WTC11 (cell line): ENCODE measurements around the gene MINDY4B. TPM values are rescaled to one million over a fixed set of nuclear protein-coding genes. Genes with fewer than 3 reads are reported as not detected.

Source experiments
- ATAC-seq: fragments of 200-7000 bp; cut with Tn5 transposase; 2 replicates; pipeline ENCODE4 v1.10.0; 2021; ENCODE audit warnings: mild to moderate bottlenecking, moderate library complexity
- CTCF ChIA-PET: fragments of 300-600 bp; sonication (Branson Sonifier 250); formaldehyde crosslinking; loops from one replicate; lab custom pipeline; 2021; ENCODE audit warnings: antibody characterized with exemption; lab: Charles Lee
- POLR2A ChIA-PET: fragments of 350-600 bp; sonication (Branson Sonifier 250); formaldehyde crosslinking; loops from one replicate; lab custom pipeline; 2021; ENCODE audit warnings: antibody characterized with exemption; lab: Charles Lee
- DNase-seq: peaks from one replicate; pipeline ENCODE4 v3.0.0; 2021; ENCODE audit warnings: low spot score
- H3K27ac Mint-ChIP-seq: 2 replicates; pipeline ENCODE4 v1.8.0; 2021; ENCODE audit warnings: mixed read lengths
- H3K27me3 Mint-ChIP-seq: 2 replicates; pipeline ENCODE4 v1.8.0; 2021; ENCODE audit warnings: low read depth, mild to moderate bottlenecking, moderate library complexity, mixed read lengths
- H3K36me3 Mint-ChIP-seq: 2 replicates; pipeline ENCODE4 v1.8.0; 2021; ENCODE audit warnings: mixed read lengths
- H3K4me1 Mint-ChIP-seq: 2 replicates; pipeline ENCODE4 v1.8.0; 2022; ENCODE audit warnings: mixed read lengths
- H3K4me3 Mint-ChIP-seq: 2 replicates; pipeline ENCODE4 v1.8.0; 2021; ENCODE audit warnings: mild to moderate bottlenecking, moderate library complexity, mixed read lengths
- H3K9me3 Mint-ChIP-seq: 2 replicates; pipeline ENCODE4 v1.8.0; 2021; ENCODE audit warnings: mixed read lengths
- ATF1 ChIP-seq: sonication (generic); formaldehyde crosslinking; IDR thresholded peaks from 2 replicates; pipeline ENCODE4 v1.8.1; 2023; ENCODE audit warnings: mild to moderate bottlenecking, moderate library complexity, missing genetic modification reagents
- CDX4 ChIP-seq: fragments of 250-450 bp; sonication (Bioruptor Pico); IDR thresholded peaks from 2 replicates; pipeline ENCODE4 v1.9.0; 2021; ENCODE audit warnings: moderate library complexity, mild to moderate bottlenecking, inconsistent platforms, borderline replicate concordance
- CREB1 ChIP-seq: sonication (generic); formaldehyde crosslinking; IDR thresholded peaks from 2 replicates; pipeline ENCODE4 v1.8.0; 2023; ENCODE audit warnings: mild to moderate bottlenecking, missing genetic modification reagents
- E2F4 ChIP-seq: sonication (generic); formaldehyde crosslinking; IDR thresholded peaks from 2 replicates; pipeline ENCODE4 v1.8.1; 2022; ENCODE audit warnings: low read depth, mild to moderate bottlenecking, moderate library complexity, missing genetic modification reagents, borderline replicate concordance
- ELF4 ChIP-seq: sonication (generic); formaldehyde crosslinking; IDR thresholded peaks from 2 replicates; pipeline ENCODE4 v1.8.1; 2022; ENCODE audit warnings: low read depth, mild to moderate bottlenecking, moderate library complexity, missing genetic modification reagents
- FOXJ3 ChIP-seq: sonication (generic); formaldehyde crosslinking; IDR thresholded peaks from 2 replicates; pipeline ENCODE4 v1.9.0; 2021; ENCODE audit warnings: missing genetic modification reagents, mild to moderate bottlenecking, borderline replicate concordance
- FOXK1 ChIP-seq: sonication (generic); formaldehyde crosslinking; IDR thresholded peaks from 2 replicates; pipeline ENCODE4 v1.8.0; 2022; ENCODE audit warnings: mild to moderate bottlenecking, moderate library complexity, missing genetic modification reagents
- PRRX2 ChIP-seq: fragments of 250-450 bp; sonication (Bioruptor Pico); IDR thresholded peaks from 2 replicates; pipeline ENCODE4 v1.8.0; 2021; ENCODE audit warnings: mild to moderate bottlenecking
- SMAD4 ChIP-seq: sonication (generic); formaldehyde crosslinking; IDR thresholded peaks from 2 replicates; pipeline ENCODE4 v1.8.0; 2022; ENCODE audit warnings: mild to moderate bottlenecking, missing genetic modification reagents
- TP53 ChIP-seq: sonication (generic); formaldehyde crosslinking; IDR thresholded peaks from 2 replicates; pipeline ENCODE4 v1.8.1; 2023; ENCODE audit warnings: mild to moderate bottlenecking, missing genetic modification reagents
- ZBTB43 ChIP-seq: sonication (generic); formaldehyde crosslinking; IDR thresholded peaks from 2 replicates; pipeline ENCODE4 v1.8.1; 2023; ENCODE audit warnings: mild to moderate bottlenecking, missing genetic modification reagents
- ZMAT4 ChIP-seq: fragments of 250-450 bp; sonication (Bioruptor Pico); IDR thresholded peaks from 2 replicates; pipeline ENCODE4 v1.9.0; 2021; ENCODE audit warnings: mild to moderate bottlenecking
- ZNF232 ChIP-seq: sonication (generic); formaldehyde crosslinking; IDR thresholded peaks from 2 replicates; pipeline ENCODE4 v1.8.0; 2022; ENCODE audit warnings: mild to moderate bottlenecking, missing genetic modification reagents
- ZNF317 ChIP-seq: sonication (generic); formaldehyde crosslinking; IDR thresholded peaks from 2 replicates; pipeline ENCODE4 v1.8.1; 2023; ENCODE audit warnings: low read depth, mild to moderate bottlenecking, moderate library complexity, missing genetic modification reagents, borderline replicate concordance
- ZNF416 ChIP-seq: fragments of 250-450 bp; sonication (Bioruptor Pico); IDR thresholded peaks from 2 replicates; pipeline ENCODE4 v1.9.0; 2021; ENCODE audit warnings: mild to moderate bottlenecking, inconsistent platforms
- total RNA-seq: library from RNA; stranded (reverse); gene quantifications from 3 replicates; pipeline ENCODE4 v1.2.3, GENCODE V29; 2021
- TF ChIP-seq, protein P1 (sequence below): sonication (generic); formaldehyde crosslinking; conservative IDR thresholded peaks from 2 replicates; pipeline ENCODE4 v1.8.1; 2023; ENCODE audit warnings: mild to moderate bottlenecking, low read depth, missing genetic modification reagents, moderate library complexity
- TF ChIP-seq, protein P2 (sequence below): sonication (generic); formaldehyde crosslinking; IDR thresholded peaks from 2 replicates; pipeline ENCODE4 v1.8.1; 2022; ENCODE audit warnings: mild to moderate bottlenecking, moderate library complexity, missing genetic modification reagents
- TF ChIP-seq, protein P3 (sequence below): sonication (generic); formaldehyde crosslinking; IDR thresholded peaks from 2 replicates; pipeline ENCODE4 v1.8.0; 2023; ENCODE audit warnings: mild to moderate bottlenecking, missing genetic modification reagents
- TF ChIP-seq, protein P4 (sequence below): sonication (generic); formaldehyde crosslinking; IDR thresholded peaks from 2 replicates; pipeline ENCODE4 v1.8.1; 2023; ENCODE audit warnings: mild to moderate bottlenecking, missing genetic modification reagents, moderate library complexity
- TF ChIP-seq, protein P5 (sequence below): sonication (generic); formaldehyde crosslinking; IDR thresholded peaks from 2 replicates; pipeline ENCODE4 v1.8.0; 2023; ENCODE audit warnings: missing genetic modification reagents
- TF ChIP-seq, protein P6 (sequence below): sonication (generic); formaldehyde crosslinking; IDR thresholded peaks from 2 replicates; pipeline ENCODE4 v1.8.1; 2023; ENCODE audit warnings: mild to moderate bottlenecking, missing genetic modification reagents, moderate library complexity

Gene MINDY4B
- total RNA-seq, 1 experiment from 2014 or later, result not detected

DNA sequence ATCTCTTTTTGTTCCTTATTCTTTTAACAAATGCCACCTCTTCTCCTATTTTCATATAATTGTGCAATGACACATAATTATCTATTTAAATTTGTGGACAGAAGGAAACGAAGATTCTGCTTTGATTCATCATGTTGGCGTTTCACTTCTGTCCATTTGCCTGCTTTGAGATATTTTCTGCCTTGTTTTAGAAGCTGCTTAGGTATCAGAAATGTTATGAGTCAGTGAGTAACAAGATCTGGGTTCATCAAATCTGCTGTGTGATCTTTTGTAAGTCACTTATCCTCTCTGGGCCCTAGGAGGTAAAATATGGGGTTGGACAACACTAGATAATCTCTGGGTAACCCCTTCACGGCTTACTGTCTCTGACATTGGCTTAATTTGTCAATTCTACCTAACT, 7.3 kb upstream of the MINDY4B start:
- ChIA-PET CTCF (no interaction called here), POLR2A (no interaction called here)
- Mint-ChIP-seq H3K4me3 (no peak overlapping the region), H3K36me3 (no peaks in the 10 kb centered on the region), H3K4me1 (peaks cover 1% of the 10 kb centered on the region; the same call in 1 of the 2 replicates), H3K27ac (no peak overlapping the region), H3K27me3 (no peaks in the 10 kb centered on the region), H3K9me3 (no peaks in the 10 kb centered on the region)
- ATAC-seq (no peak), DNase-seq (no peak)
- TF ChIP-seq, protein P1, sequence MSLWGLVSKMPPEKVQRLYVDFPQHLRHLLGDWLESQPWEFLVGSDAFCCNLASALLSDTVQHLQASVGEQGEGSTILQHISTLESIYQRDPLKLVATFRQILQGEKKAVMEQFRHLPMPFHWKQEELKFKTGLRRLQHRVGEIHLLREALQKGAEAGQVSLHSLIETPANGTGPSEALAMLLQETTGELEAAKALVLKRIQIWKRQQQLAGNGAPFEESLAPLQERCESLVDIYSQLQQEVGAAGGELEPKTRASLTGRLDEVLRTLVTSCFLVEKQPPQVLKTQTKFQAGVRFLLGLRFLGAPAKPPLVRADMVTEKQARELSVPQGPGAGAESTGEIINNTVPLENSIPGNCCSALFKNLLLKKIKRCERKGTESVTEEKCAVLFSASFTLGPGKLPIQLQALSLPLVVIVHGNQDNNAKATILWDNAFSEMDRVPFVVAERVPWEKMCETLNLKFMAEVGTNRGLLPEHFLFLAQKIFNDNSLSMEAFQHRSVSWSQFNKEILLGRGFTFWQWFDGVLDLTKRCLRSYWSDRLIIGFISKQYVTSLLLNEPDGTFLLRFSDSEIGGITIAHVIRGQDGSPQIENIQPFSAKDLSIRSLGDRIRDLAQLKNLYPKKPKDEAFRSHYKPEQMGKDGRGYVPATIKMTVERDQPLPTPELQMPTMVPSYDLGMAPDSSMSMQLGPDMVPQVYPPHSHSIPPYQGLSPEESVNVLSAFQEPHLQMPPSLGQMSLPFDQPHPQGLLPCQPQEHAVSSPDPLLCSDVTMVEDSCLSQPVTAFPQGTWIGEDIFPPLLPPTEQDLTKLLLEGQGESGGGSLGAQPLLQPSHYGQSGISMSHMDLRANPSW (CRISPR knock-in tag), result no peak
- TF ChIP-seq FOXJ3 (CRISPR knock-in tag) (no peak), ZNF317 (no peak), ELF4 (no peak), SMAD4 (CRISPR knock-in tag) (no peak), ZBTB43 (CRISPR knock-in tag) (no peak)
- TF ChIP-seq, protein P2, sequence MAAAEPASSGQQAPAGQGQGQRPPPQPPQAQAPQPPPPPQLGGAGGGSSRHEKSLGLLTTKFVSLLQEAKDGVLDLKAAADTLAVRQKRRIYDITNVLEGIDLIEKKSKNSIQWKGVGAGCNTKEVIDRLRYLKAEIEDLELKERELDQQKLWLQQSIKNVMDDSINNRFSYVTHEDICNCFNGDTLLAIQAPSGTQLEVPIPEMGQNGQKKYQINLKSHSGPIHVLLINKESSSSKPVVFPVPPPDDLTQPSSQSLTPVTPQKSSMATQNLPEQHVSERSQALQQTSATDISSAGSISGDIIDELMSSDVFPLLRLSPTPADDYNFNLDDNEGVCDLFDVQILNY (CRISPR knock-in tag), result no peak
- TF ChIP-seq, protein P3, sequence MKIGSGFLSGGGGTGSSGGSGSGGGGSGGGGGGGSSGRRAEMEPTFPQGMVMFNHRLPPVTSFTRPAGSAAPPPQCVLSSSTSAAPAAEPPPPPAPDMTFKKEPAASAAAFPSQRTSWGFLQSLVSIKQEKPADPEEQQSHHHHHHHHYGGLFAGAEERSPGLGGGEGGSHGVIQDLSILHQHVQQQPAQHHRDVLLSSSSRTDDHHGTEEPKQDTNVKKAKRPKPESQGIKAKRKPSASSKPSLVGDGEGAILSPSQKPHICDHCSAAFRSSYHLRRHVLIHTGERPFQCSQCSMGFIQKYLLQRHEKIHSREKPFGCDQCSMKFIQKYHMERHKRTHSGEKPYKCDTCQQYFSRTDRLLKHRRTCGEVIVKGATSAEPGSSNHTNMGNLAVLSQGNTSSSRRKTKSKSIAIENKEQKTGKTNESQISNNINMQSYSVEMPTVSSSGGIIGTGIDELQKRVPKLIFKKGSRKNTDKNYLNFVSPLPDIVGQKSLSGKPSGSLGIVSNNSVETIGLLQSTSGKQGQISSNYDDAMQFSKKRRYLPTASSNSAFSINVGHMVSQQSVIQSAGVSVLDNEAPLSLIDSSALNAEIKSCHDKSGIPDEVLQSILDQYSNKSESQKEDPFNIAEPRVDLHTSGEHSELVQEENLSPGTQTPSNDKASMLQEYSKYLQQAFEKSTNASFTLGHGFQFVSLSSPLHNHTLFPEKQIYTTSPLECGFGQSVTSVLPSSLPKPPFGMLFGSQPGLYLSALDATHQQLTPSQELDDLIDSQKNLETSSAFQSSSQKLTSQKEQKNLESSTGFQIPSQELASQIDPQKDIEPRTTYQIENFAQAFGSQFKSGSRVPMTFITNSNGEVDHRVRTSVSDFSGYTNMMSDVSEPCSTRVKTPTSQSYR (CRISPR knock-in tag), result no peak
- TF ChIP-seq, protein P4, sequence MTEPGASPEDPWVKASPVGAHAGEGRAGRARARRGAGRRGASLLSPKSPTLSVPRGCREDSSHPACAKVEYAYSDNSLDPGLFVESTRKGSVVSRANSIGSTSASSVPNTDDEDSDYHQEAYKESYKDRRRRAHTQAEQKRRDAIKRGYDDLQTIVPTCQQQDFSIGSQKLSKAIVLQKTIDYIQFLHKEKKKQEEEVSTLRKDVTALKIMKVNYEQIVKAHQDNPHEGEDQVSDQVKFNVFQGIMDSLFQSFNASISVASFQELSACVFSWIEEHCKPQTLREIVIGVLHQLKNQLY (CRISPR knock-in tag), result no peak

DNA sequence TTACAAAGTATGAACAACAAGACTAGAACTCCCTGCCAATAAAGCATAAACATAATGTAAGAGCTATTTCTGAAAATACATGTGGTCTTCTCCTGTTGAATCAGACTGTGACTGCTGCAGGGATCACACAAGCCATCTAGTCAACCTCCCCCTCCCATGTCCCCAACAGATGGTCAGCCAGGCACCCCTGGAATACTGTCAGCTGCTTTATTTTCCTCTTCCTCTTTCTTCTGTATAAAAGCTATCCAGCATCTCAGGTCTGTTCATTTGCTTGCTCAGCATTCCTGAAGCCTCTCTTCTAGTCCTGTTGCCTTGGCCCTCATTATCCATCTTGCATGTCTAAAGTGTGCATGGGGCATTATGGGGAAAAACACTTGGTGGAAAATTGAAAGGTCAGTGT, 6.5 kb upstream of the MINDY4B start:
- H3K27me3 Mint-ChIP-seq, result no peaks in the 10 kb centered on the region
- ChIA-PET CTCF (interaction anchor here (1.5 kb wide), 1 partner anchor 47 kb away, joined by 3 read pairs; no protein-coding TSS in a partner anchor), POLR2A (interaction anchor here (0.7 kb wide), 1 partner anchor 102 kb away, joined by 3 read pairs; no protein-coding TSS in a partner anchor)
- no peak overlapping the region for H3K4me3 Mint-ChIP-seq
- DNase-seq (no peak), ATAC-seq (no peak)
- no peaks in the 10 kb centered on the region for H3K4me1 Mint-ChIP-seq
- no peaks in the 10 kb centered on the region for H3K36me3 Mint-ChIP-seq
- no peaks in the 10 kb centered on the region for H3K9me3 Mint-ChIP-seq
- H3K27ac Mint-ChIP-seq, result no peak overlapping the region
- TF ChIP-seq E2F4 (CRISPR knock-in tag) (no peak), CREB1 (CRISPR knock-in tag) (no peak), FOXK1 (CRISPR knock-in tag) (no peak), ZNF416 (CRISPR knock-in tag) (no peak), ZNF232 (CRISPR knock-in tag) (no peak), ATF1 (no peak), TP53 (CRISPR knock-in tag) (no peak), ZMAT4 (CRISPR knock-in tag) (no peak), PRRX2 (CRISPR knock-in tag) (no peak), CDX4 (CRISPR knock-in tag) (no peak)
- TF ChIP-seq, protein P5, sequence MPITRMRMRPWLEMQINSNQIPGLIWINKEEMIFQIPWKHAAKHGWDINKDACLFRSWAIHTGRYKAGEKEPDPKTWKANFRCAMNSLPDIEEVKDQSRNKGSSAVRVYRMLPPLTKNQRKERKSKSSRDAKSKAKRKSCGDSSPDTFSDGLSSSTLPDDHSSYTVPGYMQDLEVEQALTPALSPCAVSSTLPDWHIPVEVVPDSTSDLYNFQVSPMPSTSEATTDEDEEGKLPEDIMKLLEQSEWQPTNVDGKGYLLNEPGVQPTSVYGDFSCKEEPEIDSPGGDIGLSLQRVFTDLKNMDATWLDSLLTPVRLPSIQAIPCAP, result no peak
- TF ChIP-seq, protein P6, sequence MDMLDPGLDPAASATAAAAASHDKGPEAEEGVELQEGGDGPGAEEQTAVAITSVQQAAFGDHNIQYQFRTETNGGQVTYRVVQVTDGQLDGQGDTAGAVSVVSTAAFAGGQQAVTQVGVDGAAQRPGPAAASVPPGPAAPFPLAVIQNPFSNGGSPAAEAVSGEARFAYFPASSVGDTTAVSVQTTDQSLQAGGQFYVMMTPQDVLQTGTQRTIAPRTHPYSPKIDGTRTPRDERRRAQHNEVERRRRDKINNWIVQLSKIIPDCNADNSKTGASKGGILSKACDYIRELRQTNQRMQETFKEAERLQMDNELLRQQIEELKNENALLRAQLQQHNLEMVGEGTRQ (CRISPR knock-in tag), result no peak
- TF ChIP-seq, protein P4 (CRISPR knock-in tag), result no peak
